ENCODE measurements around the gene UNC5A. TPM values are rescaled to one million over a fixed set of nuclear protein-coding genes. Genes with fewer than 3 reads are reported as not detected.

UNC5A gene
- total RNA-seq, 1 experiment from 2014 or later = 3.1 TPM

DNA sequence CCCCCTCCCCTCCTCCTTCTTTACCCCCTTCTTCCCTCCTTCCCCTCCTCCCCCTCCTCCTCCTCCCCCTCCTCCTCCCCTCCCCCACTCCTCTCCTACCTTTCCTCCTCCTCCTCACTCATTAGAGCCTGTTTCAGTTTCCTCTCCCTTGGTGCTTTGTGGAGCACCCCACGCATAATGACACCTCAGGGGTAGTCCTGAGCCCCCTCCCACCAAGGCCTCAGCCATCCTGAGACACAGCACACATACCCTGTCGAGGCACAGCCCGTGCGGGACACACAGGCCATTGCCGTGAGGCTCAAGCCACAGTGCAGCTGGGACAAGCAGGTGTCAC, 53.4 kb downstream of the UNC5A start:
- Histone ChIP-seq H3K27ac (no peak overlapping the region), H3K4me2 (no peak overlapping the region), H3K9me2 (ENCODE audit: insufficient read depth) (no peaks in the 10 kb centered on the region), H2AFZ (no peak overlapping the region), H3F3A (ENCODE audit: insufficient read depth, low read depth) (no peaks in the 10 kb centered on the region), H3K4me1 (replicated peaks; ENCODE audit: insufficient read depth) (no peaks in the 10 kb centered on the region), H4K20me1 (ENCODE audit: insufficient read depth) (no peaks in the 10 kb centered on the region), H3K79me2 (ENCODE audit: low read depth) (no peaks in the 10 kb centered on the region), H3K4me3 (no peak overlapping the region), H3K27me3 (ENCODE audit: insufficient read depth, low read depth) (no peaks in the 10 kb centered on the region), H3K9me3 (ENCODE audit: insufficient read depth, low read depth) (no peaks in the 10 kb centered on the region), H3K36me3 (ENCODE audit: low read depth) (no peaks in the 10 kb centered on the region)
- intact Hi-C loops (cut with micrococcal nuclease; ENCODE audit: unreplicated experiment) = no loop called here
- no TSS peak for BruUV-seq (replicated peaks)
- no peak for DNase-seq
- TF ChIP-seq EZH2 (IDR thresholded peaks at IDR 0.05; ENCODE audit: low read depth) (no peak), CTCF (conservative IDR thresholded peaks at IDR 0.05) (no peak)
- ChIA-PET CTCF (no interaction called here), POLR2A (ENCODE audit: unreplicated experiment) (no interaction called here)

DNA sequence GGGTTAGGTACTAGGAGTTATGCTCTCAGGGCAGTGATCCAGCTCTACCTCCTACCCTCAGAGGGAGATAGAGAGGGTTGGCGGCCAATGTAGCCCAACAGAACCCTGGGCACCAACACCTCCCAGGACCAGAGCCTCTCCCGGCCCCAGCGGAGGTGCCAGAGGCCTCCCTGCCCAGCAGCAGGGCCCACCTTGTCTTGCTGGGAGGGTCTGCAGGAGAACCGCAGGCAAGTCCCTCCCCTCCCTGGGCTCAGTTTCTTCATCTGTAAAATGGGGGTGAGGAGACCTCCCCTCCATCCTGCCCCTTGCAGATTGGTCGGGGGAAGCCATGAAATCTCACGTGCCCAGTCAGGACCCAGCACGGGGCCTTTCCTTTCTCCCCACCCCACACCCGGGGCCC, 54.4 kb downstream of the UNC5A start:
- intact Hi-C loops (cut with micrococcal nuclease; ENCODE audit: unreplicated experiment) = no loop called here
- TF ChIP-seq CTCF (conservative IDR thresholded peaks at IDR 0.05) = no peak
- no peak for TF ChIP-seq EZH2 (IDR thresholded peaks at IDR 0.05; ENCODE audit: low read depth)
- no peak overlapping the region for H3K4me3 ChIP-seq
- no peaks in the 10 kb centered on the region for H4K20me1 ChIP-seq (ENCODE audit: insufficient read depth)
- no peaks in the 10 kb centered on the region for H3K9me3 ChIP-seq (ENCODE audit: insufficient read depth, low read depth)
- POLR2A ChIA-PET (ENCODE audit: unreplicated experiment) = no interaction called here
- no peaks in the 10 kb centered on the region for H3K79me2 ChIP-seq (ENCODE audit: low read depth)
- H3K27ac ChIP-seq = no peak overlapping the region
- H3K36me3 ChIP-seq (ENCODE audit: low read depth) = no peaks in the 10 kb centered on the region
- H3F3A ChIP-seq (ENCODE audit: insufficient read depth, low read depth) = no peaks in the 10 kb centered on the region
- no peak for DNase-seq
- no peak overlapping the region for H3K4me2 ChIP-seq
- no peak overlapping the region for H2AFZ ChIP-seq
- BruUV-seq (replicated peaks) = no TSS peak
- H3K9me2 ChIP-seq (ENCODE audit: insufficient read depth) = no peaks in the 10 kb centered on the region
- CTCF ChIA-PET = no interaction called here
- H3K27me3 ChIP-seq (ENCODE audit: insufficient read depth, low read depth) = no peaks in the 10 kb centered on the region
- H3K4me1 ChIP-seq (replicated peaks; ENCODE audit: insufficient read depth) = no peaks in the 10 kb centered on the region

GRCh38 chr5:176865964-176866363, 55.6 kb downstream of the UNC5A start:
- H3K79me2 ChIP-seq (ENCODE audit: low read depth) = no peaks in the 10 kb centered on the region
- H3K36me3 ChIP-seq (ENCODE audit: low read depth) = no peaks in the 10 kb centered on the region
- H4K20me1 ChIP-seq (ENCODE audit: insufficient read depth) = no peaks in the 10 kb centered on the region
- no peak for DNase-seq
- no peaks in the 10 kb centered on the region for H3K9me3 ChIP-seq (ENCODE audit: insufficient read depth, low read depth)
- ChIA-PET POLR2A (ENCODE audit: unreplicated experiment) (no interaction called here), CTCF (no interaction called here)
- H3K27me3 ChIP-seq (ENCODE audit: insufficient read depth, low read depth) = no peaks in the 10 kb centered on the region
- intact Hi-C loops (cut with micrococcal nuclease; ENCODE audit: unreplicated experiment) = no loop called here
- BruUV-seq (replicated peaks) = no TSS peak
- no peaks in the 10 kb centered on the region for H3F3A ChIP-seq (ENCODE audit: insufficient read depth, low read depth)
- no peaks in the 10 kb centered on the region for H3K9me2 ChIP-seq (ENCODE audit: insufficient read depth)
- H3K4me3 ChIP-seq = no peak overlapping the region
- no peak overlapping the region for H3K27ac ChIP-seq
- H2AFZ ChIP-seq = no peak overlapping the region
- no peaks in the 10 kb centered on the region for H3K4me1 ChIP-seq (replicated peaks; ENCODE audit: insufficient read depth)
- TF ChIP-seq CTCF (conservative IDR thresholded peaks at IDR 0.05) (no peak), EZH2 (IDR thresholded peaks at IDR 0.05; ENCODE audit: low read depth) (no peak)
- H3K4me2 ChIP-seq = no peak overlapping the region

All from PC-9 (cell line).